K562 (cell line): ENCODE data around the gene TJAP1. TPM values are rescaled to one million over a fixed set of nuclear protein-coding genes. Genes with fewer than 3 reads are reported as not detected.

Experiments used
- ATAC-seq: fragments of 200-7000 bp; cut with Tn5 transposase; 3 replicates; pipeline ENCODE4 v1.9.1; 2020; ENCODE audit warnings: moderate library complexity
- BruUV-seq: library from RNA; stranded (reverse); fragments of 400-500 nt; replicated peaks from 2 replicates; lab custom pipeline; 2021; lab: Mats Ljungman, UMichigan
- CTCF ChIA-PET: fragments of 300-600 bp; formaldehyde crosslinking; extraction: SDS; loops from one replicate; lab custom pipeline; 2021; ENCODE audit warnings: low intra/inter-chr PET ratio; lab: Yijun Ruan, JAX
- POLR2A ChIA-PET: fragments of 300-600, 350-650 bp; sonication (Branson Sonifier 250); formaldehyde crosslinking; extraction: SDS; loops from one replicate; lab custom pipeline; 2021; ENCODE audit warnings: antibody characterized with exemption, inconsistent platforms; lab: Yijun Ruan, JAX
- DNase-seq, 4 experiments: peaks; one replicate each; pipeline versions ENCODE4 v3.0.0 to v3.0.0-alpha.2; 2011 to 2018; ENCODE audit warnings: low spot score in 3 of 4, mixed read lengths in 3 of 4; ENCODE audit errors: extremely low read depth in 1 of 4
- FAIRE-seq: peaks from 2 replicates; lab custom pipeline; 2011; peaks lifted over from hg19 to GRCh38; lab: Jason Lieb, UNC
- H2AFZ ChIP-seq: 2 replicates; pipeline ENCODE4 v1.6.0; 2011; ENCODE audit warnings: low read depth, low read length, control low read depth, inconsistent platforms
- H3K27ac ChIP-seq: fragments of 200-600 bp; 3 replicates; pipeline ENCODE4 v1.8.0; 2011; ENCODE audit warnings: low read depth, mild to moderate bottlenecking, control low read depth, inconsistent platforms, low read length, moderate library complexity, mixed read lengths; ENCODE audit errors: extremely low read depth
- H3K27me3 ChIP-seq, 2 experiments: fragments of 300-600 bp in 1 of 2; 2 replicates in 1 of 2; 3 replicates in 1 of 2; pipeline versions ENCODE4 v1.6.0 to v1.8.0; 2011; ENCODE audit warnings: inconsistent platforms in 2 of 2, low read length in 2 of 2, mild to moderate bottlenecking in 1 of 2, mixed read lengths in 1 of 2, moderate library complexity in 1 of 2; ENCODE audit not compliant: control insufficient read depth in 2 of 2, insufficient read depth in 2 of 2
- H3K36me3 ChIP-seq: fragments of 300-600 bp; 3 replicates; pipeline ENCODE4 v1.8.0; 2011; ENCODE audit warnings: mild to moderate bottlenecking, low read length, inconsistent platforms; ENCODE audit not compliant: control insufficient read depth, insufficient read depth
- H3K4me1 ChIP-seq, 2 experiments: fragments of 200-600 bp in 1 of 2; replicated peaks in 1 of 2; 2 replicates in 1 of 2; 3 replicates in 1 of 2; pipeline versions ENCODE4 v1.5.1 to v1.8.0; 2011; ENCODE audit warnings: inconsistent platforms in 2 of 2, low read length in 2 of 2, mild to moderate bottlenecking in 1 of 2, mixed read lengths in 1 of 2, moderate library complexity in 1 of 2; ENCODE audit not compliant: control insufficient read depth in 2 of 2, insufficient read depth in 2 of 2
- H3K4me2 ChIP-seq: 2 replicates; pipeline ENCODE4 v1.6.1; 2011; ENCODE audit warnings: low read length, control low read depth, inconsistent platforms, mixed read lengths; ENCODE audit not compliant: insufficient read depth
- H3K4me3 ChIP-seq: fragments of 200-600 bp; sonication (generic), shearing (Covaris generic); 2 replicates; pipeline ENCODE4 v1.5.1; 2016; ENCODE audit warnings: control low read depth, inconsistent platforms
- H3K79me2 ChIP-seq: fragments of 200-600 bp; 3 replicates; pipeline ENCODE4 v1.8.0; 2011; ENCODE audit warnings: low read length, inconsistent platforms; ENCODE audit not compliant: control insufficient read depth, insufficient read depth
- H3K9ac ChIP-seq, 2 experiments: 2 replicates each; pipeline versions ENCODE4 v1.6.0 to v1.6.1; 2011; ENCODE audit warnings: low read depth in 2 of 2, low read length in 2 of 2, control low read depth in 1 of 2, inconsistent platforms in 1 of 2, mild to moderate bottlenecking in 1 of 2, mixed read lengths in 1 of 2; ENCODE audit not compliant: insufficient read depth in 1 of 2
- H3K9me1 ChIP-seq: one replicate; pipeline ENCODE4 v1.6.0; 2011; ENCODE audit warnings: inconsistent platforms, mild to moderate bottlenecking, low read length, moderate library complexity; ENCODE audit not compliant: control insufficient read depth, insufficient read depth
- H3K9me3 ChIP-seq: replicated peaks from 2 replicates; pipeline ENCODE4 v1.5.1; 2011; ENCODE audit warnings: low read depth, low read length, inconsistent platforms; ENCODE audit not compliant: control insufficient read depth, insufficient read depth
- H4K20me1 ChIP-seq: replicated peaks from 2 replicates; pipeline ENCODE4 v1.6.1; 2011; ENCODE audit warnings: low read length, inconsistent platforms, mixed read lengths; ENCODE audit not compliant: control insufficient read depth, insufficient read depth
- ATF3 ChIP-seq, 2 experiments: fragments of 450-650 bp in 1 of 2; sonication (generic) in 1 of 2; formaldehyde crosslinking in 1 of 2; IDR thresholded peaks in 1 of 2; conservative IDR thresholded peaks in 1 of 2; 2 replicates each; pipeline versions ENCODE4 v1.6.1 to v1.8.1; 2016 to 2023; ENCODE audit warnings: mild to moderate bottlenecking in 2 of 2, moderate library complexity in 2 of 2, inconsistent platforms in 1 of 2, missing genetic modification reagents in 1 of 2
- BCOR ChIP-seq: fragments of 450-650 bp; IDR thresholded peaks from 2 replicates; pipeline ENCODE4 v1.6.1; 2016
- DLX4 ChIP-seq: fragments of 250-450 bp; sonication (Bioruptor Pico); IDR thresholded peaks from 2 replicates; pipeline ENCODE4 v1.6.1; 2021; ENCODE audit warnings: mild to moderate bottlenecking
- FOSL1 ChIP-seq: fragments of 200-800 bp; sonication (Bioruptor generic); conservative IDR thresholded peaks from 2 replicates; pipeline ENCODE4 v1.6.1; 2016; ENCODE audit warnings: missing genetic modification characterization, missing compliant biosample characterization
- FOXA1 ChIP-seq: fragments of 450-650 bp; IDR thresholded peaks from 2 replicates; pipeline ENCODE4 v1.6.1; 2016; ENCODE audit warnings: mild to moderate bottlenecking, borderline replicate concordance
- NFIX ChIP-seq: fragments of 250-450 bp; sonication (Bioruptor Pico); IDR thresholded peaks from 2 replicates; pipeline ENCODE4 v1.4.0; 2020; ENCODE audit warnings: low read depth, mild to moderate bottlenecking, moderate library complexity
- RBM25 ChIP-seq: fragments of 200-400 bp; formaldehyde crosslinking; IDR thresholded peaks from 2 replicates; pipeline ENCODE4 v1.6.1; 2018; ENCODE audit warnings: low read length, low read depth, moderate library complexity; ENCODE audit not compliant: severe bottlenecking
- SIX5 ChIP-seq, 2 experiments: IDR thresholded peaks; 2 replicates each; pipeline ENCODE4 v1.6.1; 2011; ENCODE audit warnings: low read length in 2 of 2, borderline replicate concordance in 1 of 2, low read depth in 1 of 2, mild to moderate bottlenecking in 1 of 2, moderate library complexity in 1 of 2; ENCODE audit not compliant: insufficient read depth in 1 of 2
- SMARCA5 ChIP-seq: fragments of 450-650 bp; IDR thresholded peaks from 2 replicates; pipeline ENCODE4 v1.6.1; 2016
- SREBF1 ChIP-seq: fragments of 150-350 bp; IDR thresholded peaks from 2 replicates; pipeline ENCODE4 v1.6.1; 2014; ENCODE audit warnings: antibody characterized with exemption, low read depth, low read length, borderline replicate concordance
- WGBS: fragments of 100-300 bp; shearing (Covaris generic); methylation state at CpG from one replicate; pipeline ENCODE4 v1.1.6; 2016; ENCODE audit warnings: low coverage, mixed read lengths; ENCODE audit not compliant: insufficient coverage; ENCODE audit errors: missing lambda C conversion rate; 5-methylcytosine and 5-hydroxymethylcytosine counted together
- in situ Hi-C: fragments of 300-500 bp; cut with MboI; formaldehyde crosslinking; loops from 4 replicates; pipeline ENCODE4 v1.15.0; 2018; ENCODE audit warnings: inconsistent platforms, mixed read lengths
- intact Hi-C: fragments of 100-400 bp; cut with micrococcal nuclease; formaldehyde crosslinking; loops from 2 replicates; pipeline ENCODE4 v1.14.2; 2022
- polyA plus RNA-seq, 8 experiments: library from polyadenylated mRNA; depleted of rRNA in 4 of 8; stranded (reverse) in 5 of 8; unstranded in 3 of 8; fragments of >200 nt; fragmentation: Nextera tagmentation in 2 of 8; fragmentation: Illumina TruSeq in 1 of 8; extraction: Ambion mirVana in 2 of 8; extraction: Trizol in 1 of 8; gene quantifications; 2 replicates each; pipeline versions ENCODE4 v1.2.1 to v1.2.3, GENCODE V29; 2011 to 2014; ENCODE audit warnings: inconsistent platforms in 1 of 8, missing spikeins in 1 of 8
- total RNA-seq, 7 experiments: library from RNA; depleted of rRNA in 6 of 7; stranded (reverse); fragments of >200 nt in 6 of 7; fragmentation: Illumina TruSeq in 2 of 7; extraction: Trizol in 2 of 7; gene quantifications; 2 replicates each; pipeline versions ENCODE4 v1.2.1 to v1.2.3, GENCODE V29; 2011 to 2021; ENCODE audit warnings: low replicate concordance in 1 of 7
- TF ChIP-seq, protein P1 (sequence below): sonication (generic); formaldehyde crosslinking; IDR thresholded peaks from 2 replicates; pipeline ENCODE4 v1.8.1; 2023; ENCODE audit warnings: mild to moderate bottlenecking, missing genetic modification reagents

Gene TJAP1
- total and polyA plus RNA-seq, 9 of the 15 experiments (the other 6 are each of a cell fraction or from before 2014, with no cell fraction given) = 0.06 to 35.8 (median 16.2) TPM

DNA sequence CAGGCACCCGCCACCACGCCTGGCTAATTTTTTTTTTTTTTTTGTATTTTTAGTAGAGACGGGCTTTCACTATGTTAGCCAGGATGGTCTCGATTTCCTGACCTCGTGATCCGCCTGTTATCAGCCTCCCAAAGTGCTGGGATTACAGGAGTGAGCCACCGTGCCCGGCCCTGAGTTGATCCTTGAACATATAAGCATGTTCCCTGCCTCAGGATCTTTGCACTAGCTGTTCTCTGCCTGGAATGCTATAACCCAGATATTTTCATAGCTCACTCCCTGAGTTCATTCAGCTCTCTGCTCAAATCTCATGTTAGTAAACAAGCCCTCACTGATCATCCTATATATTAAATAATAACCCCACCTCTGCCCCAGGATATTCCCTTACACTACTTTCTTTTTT, 13.0 kb upstream of the TJAP1 start:
- no peak for FAIRE-seq
- Histone ChIP-seq H4K20me1 (no peaks in the 10 kb centered on the region), H3K9me3 (no peaks in the 10 kb centered on the region), H3K36me3 (no peaks in the 10 kb centered on the region), H3K27me3 (peaks cover 11 to 15% of the 10 kb centered on the region in 2 experiments; a peak in 3 of 5 replicates)
- no peak for ATAC-seq
- CTCF ChIA-PET = interaction anchor here (0.6 kb wide), 2 partner anchors 21 to 1200 kb away, joined by 3 to 4 read pairs; no protein-coding TSS in a partner anchor
- in situ Hi-C loops = no loop called here
- peak; percentile 80 for TF ChIP-seq RBM25
- peak; percentile 33; the same call in 1 of the 2 replicates for TF ChIP-seq BCOR
- 0 out of 2 replicates have a peak, but pooled peaks have one; percentile 44 for TF ChIP-seq SMARCA5
- TF ChIP-seq NFIX (CRISPR knock-in tag) = no peak
- TF ChIP-seq, all 486 proteins: peak for 3
- 13% methylated on average over 6 of the region's 8 CpGs for WGBS
- Histone ChIP-seq H3K4me3 (no peak overlapping the region), H3K9me1 (no peaks in the 10 kb centered on the region), H2AFZ (no peak overlapping the region), H3K9ac (no peak overlapping the region), H3K79me2 (no peaks in the 10 kb centered on the region), H3K27ac (no peak overlapping the region), H3K4me1 (no peaks in the 10 kb centered on the region; a peak in 2 of 5 replicates), H3K4me2 (no peak overlapping the region)
- BruUV-seq = no TSS peak
- intact Hi-C loops = no loop called here
- DNase-seq = no peak
- POLR2A ChIA-PET = interaction anchor here (0.6 to 2.0 kb wide), 5 partner anchors 9 to 196 kb away, joined by 3 to 5 read pairs (median 3); partner anchors contain the start of gene TJAP1

- Histone ChIP-seq H3K4me3 (no peak overlapping the region), H3K27ac (no peak overlapping the region), H2AFZ (no peak overlapping the region), H3K4me1 (no peaks in the 10 kb centered on the region; a peak in 2 of 5 replicates), H3K9me3 (no peaks in the 10 kb centered on the region), H3K9ac (no peak overlapping the region), H3K36me3 (no peaks in the 10 kb centered on the region), H3K4me2 (no peak overlapping the region), H4K20me1 (no peaks in the 10 kb centered on the region), H3K27me3 (peaks cover 11 to 15% of the 10 kb centered on the region in 2 experiments; a peak in 3 of 5 replicates), H3K79me2 (no peaks in the 10 kb centered on the region), H3K9me1 (no peaks in the 10 kb centered on the region)
- FAIRE-seq (no peak), ATAC-seq (no peak), DNase-seq (no peak)
- CTCF ChIA-PET = no interaction called here
- TF ChIP-seq SIX5 (IDR thresholded peaks at IDR 0.05; ENCODE audit: borderline replicate concordance in 1 of 2, insufficient read depth in 1 of 2, low read depth in 1 of 2, low read length in 2 of 2) (no peak), SREBF1 (no peak), ATF3 (IDR thresholded peaks at IDR 0.05) (peak; percentile 39; the same call in 1 of the 2 replicates), ATF3 (CRISPR knock-in tag; conservative IDR thresholded peaks at IDR 0.05) (no peak), FOSL1 (tag) (peak; percentile 65), FOXA1 (no peak), DLX4 (CRISPR knock-in tag) (no peak)
- TF ChIP-seq, protein P1, sequence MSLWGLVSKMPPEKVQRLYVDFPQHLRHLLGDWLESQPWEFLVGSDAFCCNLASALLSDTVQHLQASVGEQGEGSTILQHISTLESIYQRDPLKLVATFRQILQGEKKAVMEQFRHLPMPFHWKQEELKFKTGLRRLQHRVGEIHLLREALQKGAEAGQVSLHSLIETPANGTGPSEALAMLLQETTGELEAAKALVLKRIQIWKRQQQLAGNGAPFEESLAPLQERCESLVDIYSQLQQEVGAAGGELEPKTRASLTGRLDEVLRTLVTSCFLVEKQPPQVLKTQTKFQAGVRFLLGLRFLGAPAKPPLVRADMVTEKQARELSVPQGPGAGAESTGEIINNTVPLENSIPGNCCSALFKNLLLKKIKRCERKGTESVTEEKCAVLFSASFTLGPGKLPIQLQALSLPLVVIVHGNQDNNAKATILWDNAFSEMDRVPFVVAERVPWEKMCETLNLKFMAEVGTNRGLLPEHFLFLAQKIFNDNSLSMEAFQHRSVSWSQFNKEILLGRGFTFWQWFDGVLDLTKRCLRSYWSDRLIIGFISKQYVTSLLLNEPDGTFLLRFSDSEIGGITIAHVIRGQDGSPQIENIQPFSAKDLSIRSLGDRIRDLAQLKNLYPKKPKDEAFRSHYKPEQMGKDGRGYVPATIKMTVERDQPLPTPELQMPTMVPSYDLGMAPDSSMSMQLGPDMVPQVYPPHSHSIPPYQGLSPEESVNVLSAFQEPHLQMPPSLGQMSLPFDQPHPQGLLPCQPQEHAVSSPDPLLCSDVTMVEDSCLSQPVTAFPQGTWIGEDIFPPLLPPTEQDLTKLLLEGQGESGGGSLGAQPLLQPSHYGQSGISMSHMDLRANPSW = no peak
- WGBS = 3% methylated on average over 2 of the region's 2 CpGs
- intact Hi-C loops = no loop called here
- in situ Hi-C loops = no loop called here
- BruUV-seq = no TSS peak
- POLR2A ChIA-PET = interaction anchor here (2.0 kb wide), 1 partner anchor 12 kb away, joined by 5 read pairs; the partner anchor contains the start of gene TJAP1
Observed at GRCh38 chr6:43465948-43466347, 11.4 kb upstream of the TJAP1 start.
